IMR-90 (cell line): Measurements from ENCODE around the gene FHIP1A. TPM values are rescaled to one million over a fixed set of nuclear protein-coding genes. Genes with fewer than 3 reads are reported as not detected.
A peak's percentile ranks its signal among the peaks of the same experiment; 100 is the strongest.

Experiments used
- ATAC-seq: fragments of 200-7000 bp; cut with Tn5 transposase; 2 replicates; pipeline ENCODE4 v1.9.1; 2020; ENCODE audit warnings: low read depth, mild to moderate bottlenecking, moderate library complexity
- BruUV-seq: library from RNA; stranded (reverse); fragments of 400-500 nt; replicated peaks from 2 replicates; lab custom pipeline; 2021; lab: Mats Ljungman, UMichigan
- CTCF ChIA-PET: fragments of 300-600 bp; formaldehyde crosslinking; extraction: SDS; loops from one replicate; lab custom pipeline; 2021; ENCODE audit warnings: antibody characterized with exemption; lab: Yijun Ruan, JAX
- POLR2A ChIA-PET: fragments of 300-600 bp; sonication (Branson Sonifier 250); formaldehyde crosslinking; loops from one replicate; lab custom pipeline; 2022; ENCODE audit warnings: antibody characterized with exemption; ENCODE audit not compliant: unreplicated experiment; lab: Charles Lee
- DNase-seq: peaks from one replicate; pipeline ENCODE4 v3.0.0; 2013
- H2AFZ ChIP-seq: replicated peaks from 2 replicates; pipeline ENCODE3; 2013; ENCODE audit warnings: low read length, mild to moderate bottlenecking; ENCODE audit not compliant: poor library complexity
- H2AK5ac ChIP-seq: 2 replicates; pipeline ENCODE4 v1.6.1; 2013; ENCODE audit warnings: low read depth, low read length, inconsistent platforms
- H2AK9ac ChIP-seq: replicated peaks from 2 replicates; pipeline ENCODE3; 2013; ENCODE audit warnings: mild to moderate bottlenecking, low read depth, low read length, moderate library complexity; ENCODE audit not compliant: poor library complexity
- H2BK120ac ChIP-seq: 2 replicates; pipeline ENCODE4 v1.6.1; 2013; ENCODE audit warnings: low read depth, low read length, inconsistent platforms
- H2BK15ac ChIP-seq: 3 replicates; pipeline ENCODE4 v1.6.1; 2013; ENCODE audit warnings: low read depth, low read length, inconsistent platforms
- H2BK20ac ChIP-seq: 2 replicates; pipeline ENCODE4 v1.6.1; 2013; ENCODE audit warnings: low read depth, mild to moderate bottlenecking, inconsistent platforms, low read length, moderate library complexity
- H2BK5ac ChIP-seq: 2 replicates; pipeline ENCODE4 v1.6.1; 2013; ENCODE audit warnings: mild to moderate bottlenecking, low read depth, low read length, inconsistent platforms; ENCODE audit not compliant: poor library complexity, severe bottlenecking
- H3K14ac ChIP-seq: replicated peaks from 2 replicates; pipeline ENCODE4 v1.6.1; 2013; ENCODE audit warnings: low read depth, low read length, inconsistent platforms
- H3K18ac ChIP-seq: 2 replicates; pipeline ENCODE4 v1.6.1; 2013; ENCODE audit warnings: low read depth, low read length, control low read depth
- H3K23ac ChIP-seq: 2 replicates; pipeline ENCODE4 v1.6.1; 2013; ENCODE audit warnings: low read depth, low read length, inconsistent platforms
- H3K27ac ChIP-seq: 2 replicates; pipeline ENCODE4 v1.5.1; 2013; ENCODE audit warnings: mild to moderate bottlenecking, control low read depth, low read length; ENCODE audit not compliant: insufficient read depth
- H3K27me3 ChIP-seq: 2 replicates; pipeline ENCODE4 v1.6.1; 2013; ENCODE audit warnings: low read length; ENCODE audit not compliant: control insufficient read depth, insufficient read depth
- H3K36me3 ChIP-seq: 2 replicates; pipeline ENCODE4 v1.6.1; 2013; ENCODE audit warnings: low read length, mixed read lengths; ENCODE audit not compliant: control insufficient read depth, insufficient read depth
- H3K4ac ChIP-seq: 2 replicates; pipeline ENCODE4 v1.6.1; 2013; ENCODE audit warnings: low read depth, low read length, inconsistent platforms
- H3K4me1 ChIP-seq: 2 replicates; pipeline ENCODE4 v1.6.1; 2013; ENCODE audit warnings: low read length, mixed read lengths; ENCODE audit not compliant: control insufficient read depth, insufficient read depth
- H3K4me2 ChIP-seq: 2 replicates; pipeline ENCODE4 v1.6.1; 2013; ENCODE audit warnings: low read depth, mild to moderate bottlenecking, control low read depth, low read length, moderate library complexity
- H3K4me3 ChIP-seq: 2 replicates; pipeline ENCODE4 v1.5.1; 2013; ENCODE audit warnings: low read depth, mild to moderate bottlenecking, control low read depth, low read length, moderate library complexity; ENCODE audit not compliant: insufficient read depth
- H3K56ac ChIP-seq: 2 replicates; pipeline ENCODE4 v1.6.1; 2013; ENCODE audit warnings: low read length, inconsistent platforms; ENCODE audit not compliant: insufficient read depth; ENCODE audit errors: extremely low read depth
- H3K79me1 ChIP-seq, 2 experiments: 2 replicates each; pipeline ENCODE4 v1.6.1; 2013; ENCODE audit warnings: low read length in 2 of 2, inconsistent platforms in 1 of 2, low read depth in 1 of 2
- H3K9ac ChIP-seq: 2 replicates; pipeline ENCODE4 v1.6.1; 2013; ENCODE audit warnings: low read depth, low read length, control low read depth
- H3K9me1 ChIP-seq: 2 replicates; pipeline ENCODE4 v1.6.1; 2013; ENCODE audit warnings: low read length, inconsistent platforms; ENCODE audit not compliant: insufficient read depth
- H3K9me3 ChIP-seq: 2 replicates; pipeline ENCODE4 v1.6.1; 2013; ENCODE audit warnings: low read length; ENCODE audit not compliant: control insufficient read depth, insufficient read depth
- H4K20me1 ChIP-seq: 2 replicates; pipeline ENCODE4 v1.6.1; 2013; ENCODE audit warnings: low read length, inconsistent platforms; ENCODE audit not compliant: insufficient read depth
- H4K5ac ChIP-seq: 2 replicates; pipeline ENCODE4 v1.6.1; 2013; ENCODE audit warnings: mild to moderate bottlenecking, low read depth, low read length, control low read depth
- H4K8ac ChIP-seq, 2 experiments: 2 replicates each; pipeline ENCODE4 v1.6.1; 2013; ENCODE audit warnings: low read depth in 2 of 2, low read length in 2 of 2, control low read depth in 1 of 2, inconsistent platforms in 1 of 2
- H4K91ac ChIP-seq: 2 replicates; pipeline ENCODE4 v1.6.1; 2013; ENCODE audit warnings: low read depth, low read length, inconsistent platforms; ENCODE audit not compliant: insufficient read depth
- BHLHE40 ChIP-seq: fragments of 150-350 bp; IDR thresholded peaks from 2 replicates; pipeline ENCODE4 v1.6.1; 2016; ENCODE audit warnings: mild to moderate bottlenecking, low read depth, low read length
- CEBPB ChIP-seq: IDR thresholded peaks from 2 replicates; pipeline ENCODE4 v1.6.1; 2012; ENCODE audit warnings: low read depth, low read length, improper control_type of control experiment
- CHD1 ChIP-seq: IDR thresholded peaks from 2 replicates; pipeline ENCODE4 v1.6.1; 2012; ENCODE audit warnings: low read depth, low read length, improper control_type of control experiment
- ELK1 ChIP-seq: fragments of 150-350 bp; IDR thresholded peaks from 2 replicates; pipeline ENCODE4 v1.6.1; 2016; ENCODE audit warnings: low read depth, mild to moderate bottlenecking, low read length, moderate library complexity, borderline replicate concordance
- FOS ChIP-seq: fragments of 150-350 bp; IDR thresholded peaks from 2 replicates; pipeline ENCODE4 v1.6.1; 2016; ENCODE audit warnings: low read depth, low read length
- MAFK ChIP-seq: IDR thresholded peaks from 2 replicates; pipeline ENCODE4 v1.6.1; 2012; ENCODE audit warnings: low read depth, low read length, improper control_type of control experiment
- MAZ ChIP-seq: IDR thresholded peaks from 2 replicates; pipeline ENCODE4 v1.6.1; 2012; ENCODE audit warnings: low read depth, mild to moderate bottlenecking, low read length, improper control_type of control experiment, moderate library complexity, borderline replicate concordance
- MXI1 ChIP-seq: IDR thresholded peaks from 2 replicates; pipeline ENCODE4 v1.6.1; 2012; ENCODE audit warnings: low read depth, mild to moderate bottlenecking, low read length, moderate library complexity, borderline replicate concordance
- NFE2L2 ChIP-seq: fragments of 150-350 bp; IDR thresholded peaks from 2 replicates; pipeline ENCODE4 v1.6.1; 2016; ENCODE audit warnings: low read depth, mild to moderate bottlenecking, low read length
- POLR2A ChIP-seq: IDR thresholded peaks from 2 replicates; pipeline ENCODE4 v1.6.1; 2012; ENCODE audit warnings: mild to moderate bottlenecking, low read depth, low read length
- RCOR1 ChIP-seq: IDR thresholded peaks from 2 replicates; pipeline ENCODE4 v1.6.1; 2012; ENCODE audit warnings: mild to moderate bottlenecking, low read length, improper control_type of control experiment; ENCODE audit not compliant: insufficient replicate concordance
- RFX5 ChIP-seq: IDR thresholded peaks from 2 replicates; pipeline ENCODE4 v1.8.0; 2012; ENCODE audit warnings: low read depth, mild to moderate bottlenecking, low read length, moderate library complexity
- SMC3 ChIP-seq: fragments of 150-350 bp; IDR thresholded peaks from 2 replicates; pipeline ENCODE4 v1.6.1; 2016; ENCODE audit warnings: low read depth, mild to moderate bottlenecking, antibody characterized with exemption, low read length, moderate library complexity
- USF2 ChIP-seq: fragments of 150-350 bp; IDR thresholded peaks from 2 replicates; pipeline ENCODE4 v1.6.1; 2017; ENCODE audit warnings: mild to moderate bottlenecking, antibody characterized with exemption, low read length, low read depth
- dilution Hi-C: fragments of 300-500 bp; cut with HindIII; formaldehyde crosslinking; loops from one replicate; pipeline ENCODE4 v1.14.3; 2018; ENCODE audit warnings: low sequenced_read_pairs; ENCODE audit not compliant: unreplicated experiment
- in situ Hi-C: fragments of 300-500 bp; cut with MboI; formaldehyde crosslinking; loops from 3 replicates; pipeline ENCODE4 v1.14.3; 2019; ENCODE audit warnings: low sequenced_read_pairs, inconsistent platforms, mixed read lengths
- intact Hi-C: fragments of 100-400 bp; cut with micrococcal nuclease; formaldehyde crosslinking; loops from 2 replicates; pipeline ENCODE4 v1.10.0; 2022
- polyA plus RNA-seq, 3 experiments: library from polyadenylated mRNA; depleted of rRNA; stranded (reverse); fragments of >200 nt; gene quantifications; 2 replicates each; pipeline ENCODE4 v1.2.3, GENCODE V29; 2012; ENCODE audit warnings: low replicate concordance in 1 of 3
- total RNA-seq: library from RNA; depleted of rRNA; stranded (reverse); fragments of >200 nt; gene quantifications from 2 replicates; pipeline ENCODE4 v1.2.3, GENCODE V29; 2012

Gene FHIP1A
- total and polyA plus RNA-seq, 2 of the 4 experiments (the other 2 are of a cell fraction): 0.02 to 0.18 TPM

GRCh38 chr4:151415978-151416377, 7.0 kb downstream of the FHIP1A start:
- Histone ChIP-seq H3K4me3 (no peak overlapping the region), H3K27me3 (no peaks in the 10 kb centered on the region; the same call in 1 of the 2 replicates), H2AK5ac (no peak overlapping the region), H2BK5ac (no peak overlapping the region), H2AFZ (no peak overlapping the region), H4K5ac (no peak overlapping the region), H4K91ac (no peak overlapping the region), H3K4ac (no peak overlapping the region), H3K79me1 (no peaks in the 10 kb centered on the region), H2BK120ac (no peak overlapping the region), H3K14ac (no peak overlapping the region), H3K9me1 (peaks cover 3% of the 10 kb centered on the region; the same call in 1 of the 2 replicates), H3K9ac (no peak overlapping the region), H3K4me1 (no peaks in the 10 kb centered on the region; the same call in 1 of the 2 replicates), H3K9me3 (no peaks in the 10 kb centered on the region), H3K36me3 (no peaks in the 10 kb centered on the region), H3K18ac (no peak overlapping the region), H4K20me1 (no peaks in the 10 kb centered on the region), H4K8ac (no peak overlapping the region), H3K27ac (no peak overlapping the region), H3K4me2 (no peak overlapping the region), H2AK9ac (no peak overlapping the region), H3K56ac (no peak overlapping the region), H3K23ac (no peak overlapping the region), H2BK20ac (no peak overlapping the region), H2BK15ac (no peak overlapping the region)
- DNase-seq: peak; percentile 50
- TF ChIP-seq USF2 (no peak), FOS (no peak), MXI1 (no peak), ELK1 (no peak), POLR2A (no peak), SMC3 (no peak), RFX5 (no peak), CEBPB (no peak), NFE2L2 (no peak), BHLHE40 (no peak), MAFK (no peak), RCOR1 (no peak), CHD1 (no peak), MAZ (no peak)
- ATAC-seq: 0 out of 2 replicates have a peak, but pooled peaks have one; percentile 21
- dilution Hi-C loops: no loop called here
- in situ Hi-C loops: no loop called here
- ChIA-PET CTCF (no interaction called here), POLR2A (no interaction called here)
- BruUV-seq: no TSS peak
- intact Hi-C loops: no loop called here
